ENCODE measurements around the gene IL1A.

The IL1A gene

DNA sequence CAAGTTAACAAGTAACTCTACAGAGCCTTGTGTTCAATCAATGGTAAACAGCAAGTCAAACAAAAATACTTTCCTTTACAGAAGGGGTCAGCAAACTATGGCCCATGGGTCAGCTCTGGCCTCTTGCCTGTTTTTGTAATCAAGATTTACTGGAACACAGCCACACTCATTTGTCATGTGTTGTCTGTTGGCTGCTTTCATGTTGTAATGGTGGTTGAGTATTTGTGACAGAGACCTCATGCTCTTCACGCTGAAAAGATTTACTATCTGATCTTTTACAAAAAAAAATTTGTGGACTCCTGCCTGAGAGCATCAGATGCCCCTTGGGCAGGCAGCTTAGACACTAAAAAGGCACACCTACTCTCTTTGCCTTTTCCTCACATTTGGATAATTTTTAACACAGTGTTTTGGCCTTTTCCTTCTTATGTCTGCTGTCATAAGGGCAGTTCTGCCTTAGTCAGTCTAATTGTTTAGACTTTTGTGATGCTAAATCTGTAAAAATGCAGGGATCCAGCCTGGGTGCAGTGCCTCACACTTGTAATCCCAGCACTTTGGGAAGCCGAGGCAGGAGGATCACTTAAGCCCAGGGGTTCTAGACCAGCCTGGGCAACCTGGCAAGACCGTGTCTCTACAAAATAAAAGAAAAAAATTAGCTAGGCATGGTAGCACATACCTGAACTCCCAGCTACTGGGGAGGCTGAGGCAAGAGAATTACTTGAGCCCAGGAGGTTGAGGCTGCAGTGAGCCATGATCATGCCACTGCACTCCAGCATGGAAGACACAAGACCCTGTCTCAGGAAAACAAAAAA lies 34.0 kb upstream of the IL1A start:
- no peak overlapping the region for H3K4me3 ChIP-seq (ENCODE audit: low read length in 2 of 2)
- H3K9ac ChIP-seq (ENCODE audit: low read length in 2 of 2): no peak overlapping the region
- peaks cover 2% of the 10 kb centered on the region for H3K4me1 ChIP-seq (ENCODE audit: control insufficient read depth, insufficient read depth, low read length)
- no peak overlapping the region for H3K27ac ChIP-seq (ENCODE audit: low read length)
- H3K9me3 ChIP-seq (ENCODE audit: control insufficient read depth in 2 of 2, low read length in 2 of 2): no peaks in the 10 kb centered on the region
- no peaks in the 10 kb centered on the region for H3K36me3 ChIP-seq (ENCODE audit: control insufficient read depth in 2 of 2, insufficient read depth in 2 of 2, low read length in 2 of 2)
- no peaks in the 10 kb centered on the region for H3K27me3 ChIP-seq (ENCODE audit: control insufficient read depth in 1 of 2, insufficient read depth in 2 of 2, low read length in 2 of 2)

- Histone ChIP-seq H3K36me3 (ENCODE audit: control insufficient read depth in 2 of 2, insufficient read depth in 2 of 2, low read length in 2 of 2) (no peaks in the 10 kb centered on the region), H3K4me3 (ENCODE audit: low read length in 2 of 2) (no peak overlapping the region), H3K4me1 (ENCODE audit: control insufficient read depth, insufficient read depth, low read length) (peaks cover 2% of the 10 kb centered on the region), H3K9me3 (ENCODE audit: control insufficient read depth in 2 of 2, low read length in 2 of 2) (no peaks in the 10 kb centered on the region), H3K27me3 (ENCODE audit: control insufficient read depth in 1 of 2, insufficient read depth in 2 of 2, low read length in 2 of 2) (no peaks in the 10 kb centered on the region), H3K9ac (ENCODE audit: low read length in 2 of 2) (no peak overlapping the region), H3K27ac (ENCODE audit: low read length) (no peak overlapping the region)
Observed at GRCh38 chr2:112817082-112817689, 32.9 kb upstream of the IL1A start.

GRCh38 chr2:112814278-112814677 lies 30.0 kb upstream of the IL1A start:
- no peak overlapping the region for H3K27ac ChIP-seq (ENCODE audit: low read length)
- H3K4me1 ChIP-seq (ENCODE audit: control insufficient read depth, insufficient read depth, low read length): peaks cover 11% of the 10 kb centered on the region
- H3K27me3 ChIP-seq (ENCODE audit: control insufficient read depth in 1 of 2, insufficient read depth in 2 of 2, low read length in 2 of 2): no peaks in the 10 kb centered on the region
- no peaks in the 10 kb centered on the region for H3K9me3 ChIP-seq (ENCODE audit: control insufficient read depth in 2 of 2, low read length in 2 of 2)
- no peaks in the 10 kb centered on the region for H3K36me3 ChIP-seq (ENCODE audit: control insufficient read depth in 2 of 2, insufficient read depth in 2 of 2, low read length in 2 of 2)
- no peak overlapping the region for H3K9ac ChIP-seq (ENCODE audit: low read length in 2 of 2)
- no peak overlapping the region for H3K4me3 ChIP-seq (ENCODE audit: low read length in 2 of 2)

DNA sequence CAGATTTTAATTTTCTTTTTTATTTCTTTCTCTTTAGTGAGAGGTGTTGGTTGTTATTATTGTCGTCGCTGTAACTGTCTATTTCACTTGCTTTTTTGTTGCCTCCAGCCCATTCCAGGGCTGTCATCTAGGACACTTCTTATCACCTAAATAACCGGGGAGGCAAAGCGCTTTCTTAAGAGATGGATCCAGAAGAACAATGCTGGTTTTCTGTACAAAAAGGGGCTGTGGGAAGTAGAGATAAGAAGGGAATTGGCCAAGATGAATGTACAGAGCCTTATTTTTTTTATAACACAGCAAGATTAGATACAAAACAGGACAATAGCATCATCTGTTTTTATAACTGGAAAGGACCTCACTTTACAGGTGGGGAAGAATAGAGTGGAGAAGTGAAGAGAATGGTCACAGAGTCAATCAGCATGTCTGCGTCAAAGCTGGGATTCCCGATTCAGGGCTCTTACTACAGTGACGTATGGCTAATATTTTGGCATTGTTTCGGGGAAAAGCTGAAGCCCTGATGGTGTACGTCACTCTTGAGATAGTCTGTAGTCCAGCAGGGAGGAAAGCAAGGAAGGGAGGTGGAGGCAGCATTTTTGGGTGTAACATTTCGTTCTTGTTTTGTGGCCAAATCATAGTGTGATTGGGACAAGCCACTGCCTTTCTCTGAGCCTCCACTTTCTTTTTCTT lies 29.1 kb upstream of the IL1A start:
- H3K36me3 ChIP-seq (ENCODE audit: control insufficient read depth in 2 of 2, insufficient read depth in 2 of 2, low read length in 2 of 2): no peaks in the 10 kb centered on the region
- H3K4me3 ChIP-seq (ENCODE audit: low read length in 2 of 2): no peak overlapping the region
- H3K27me3 ChIP-seq (ENCODE audit: control insufficient read depth in 1 of 2, insufficient read depth in 2 of 2, low read length in 2 of 2): no peaks in the 10 kb centered on the region
- H3K27ac ChIP-seq (ENCODE audit: low read length): no peak overlapping the region
- H3K9ac ChIP-seq (ENCODE audit: low read length in 2 of 2): no peak overlapping the region
- H3K4me1 ChIP-seq (ENCODE audit: control insufficient read depth, insufficient read depth, low read length): peaks cover 11% of the 10 kb centered on the region
- H3K9me3 ChIP-seq (ENCODE audit: control insufficient read depth in 2 of 2, low read length in 2 of 2): no peaks in the 10 kb centered on the region

DNA sequence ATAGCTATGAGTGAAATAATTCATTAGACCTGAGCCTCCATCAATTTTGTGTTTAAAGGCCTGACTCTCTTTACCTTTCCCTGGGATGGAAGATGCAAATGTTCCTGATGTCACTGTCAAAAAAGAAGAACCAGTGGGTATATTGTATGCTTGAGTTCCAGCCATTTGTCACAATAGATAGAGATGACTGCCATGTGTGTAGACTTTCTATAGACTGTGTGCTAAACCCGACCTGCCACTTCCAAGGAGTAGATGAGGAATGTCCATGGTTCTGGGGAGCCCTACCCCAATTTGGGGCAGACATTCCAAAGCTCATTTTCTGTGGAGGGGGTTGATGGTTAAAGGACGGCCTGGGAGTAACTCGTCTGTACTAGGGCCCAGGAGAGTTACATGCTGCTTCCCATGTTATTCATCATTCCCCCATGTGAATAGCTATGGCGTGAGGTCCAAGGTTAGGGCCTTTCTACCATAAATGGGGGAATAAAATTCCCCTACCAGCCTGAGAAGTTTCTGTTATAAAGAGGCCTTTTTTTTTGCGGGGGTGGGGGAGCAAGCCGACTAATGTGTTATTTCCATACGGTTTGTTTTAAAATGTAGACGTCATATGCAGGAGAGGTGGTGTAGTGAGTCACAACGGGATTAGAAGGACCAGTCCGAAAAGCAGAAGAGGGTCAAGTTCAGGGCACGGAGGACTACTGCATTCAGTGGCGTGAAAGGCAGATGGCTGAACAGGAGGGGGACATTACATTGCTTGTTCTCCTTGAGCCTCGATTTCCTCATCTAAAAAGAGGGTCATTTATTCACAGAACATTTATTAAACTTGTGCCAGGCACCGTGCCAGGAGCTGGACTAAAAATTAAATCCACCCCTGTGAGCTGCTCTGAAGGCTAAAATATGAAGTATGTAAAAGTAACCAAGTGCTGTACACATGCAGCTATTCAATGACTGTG lies 28.3 kb upstream of the IL1A start:
- Histone ChIP-seq H3K27me3 (ENCODE audit: control insufficient read depth in 1 of 2, insufficient read depth in 2 of 2, low read length in 2 of 2) (no peaks in the 10 kb centered on the region), H3K9me3 (ENCODE audit: control insufficient read depth in 2 of 2, low read length in 2 of 2) (no peaks in the 10 kb centered on the region), H3K36me3 (ENCODE audit: control insufficient read depth in 2 of 2, insufficient read depth in 2 of 2, low read length in 2 of 2) (no peaks in the 10 kb centered on the region), H3K4me3 (ENCODE audit: low read length in 2 of 2) (no peak overlapping the region), H3K4me1 (ENCODE audit: control insufficient read depth, insufficient read depth, low read length) (peaks cover 11% of the 10 kb centered on the region), H3K27ac (ENCODE audit: low read length) (no peak overlapping the region), H3K9ac (ENCODE audit: low read length in 2 of 2) (no peak overlapping the region)

- Histone ChIP-seq H3K9ac (ENCODE audit: low read length in 2 of 2) (no peak overlapping the region), H3K4me1 (ENCODE audit: control insufficient read depth, insufficient read depth, low read length) (peaks cover 11% of the 10 kb centered on the region), H3K9me3 (ENCODE audit: control insufficient read depth in 2 of 2, low read length in 2 of 2) (no peaks in the 10 kb centered on the region), H3K27me3 (ENCODE audit: control insufficient read depth in 1 of 2, insufficient read depth in 2 of 2, low read length in 2 of 2) (no peaks in the 10 kb centered on the region), H3K27ac (ENCODE audit: low read length) (no peak overlapping the region), H3K36me3 (ENCODE audit: control insufficient read depth in 2 of 2, insufficient read depth in 2 of 2, low read length in 2 of 2) (no peaks in the 10 kb centered on the region), H3K4me3 (ENCODE audit: low read length in 2 of 2) (no peak overlapping the region)
Observed at GRCh38 chr2:112811841-112812306, 27.6 kb upstream of the IL1A start.

DNA sequence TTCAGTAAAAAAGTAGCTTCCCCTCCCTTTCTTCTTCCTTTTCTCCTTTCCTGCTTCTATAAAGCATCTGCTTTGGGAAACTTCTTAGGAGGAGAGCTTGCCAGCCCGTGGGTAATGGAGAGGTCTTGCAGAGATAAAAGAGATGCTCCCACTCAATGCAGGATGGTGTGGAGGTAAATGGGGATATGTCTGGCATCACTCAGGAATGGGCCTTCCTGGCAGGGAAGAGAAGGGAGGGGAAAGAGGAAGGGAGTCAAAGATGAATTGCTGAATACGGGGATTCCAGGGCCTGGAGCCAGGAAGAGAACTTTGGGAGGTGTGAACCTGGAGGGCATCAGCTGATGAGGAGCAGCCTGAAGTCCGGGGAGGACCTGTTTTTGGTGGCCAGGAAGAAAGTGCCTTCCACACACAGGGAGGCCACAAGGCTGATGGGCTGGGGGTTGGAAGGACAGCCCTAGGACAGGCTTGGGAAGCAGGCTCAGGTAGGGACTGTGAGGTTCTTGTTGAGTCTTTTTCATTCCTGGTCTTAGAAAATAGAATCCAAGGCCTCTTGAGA lies 27.1 kb upstream of the IL1A start:
- Histone ChIP-seq H3K36me3 (ENCODE audit: control insufficient read depth in 2 of 2, insufficient read depth in 2 of 2, low read length in 2 of 2) (no peaks in the 10 kb centered on the region), H3K9me3 (ENCODE audit: control insufficient read depth in 2 of 2, low read length in 2 of 2) (no peaks in the 10 kb centered on the region), H3K27ac (ENCODE audit: low read length) (no peak overlapping the region), H3K4me3 (ENCODE audit: low read length in 2 of 2) (no peak overlapping the region), H3K9ac (ENCODE audit: low read length in 2 of 2) (no peak overlapping the region), H3K4me1 (ENCODE audit: control insufficient read depth, insufficient read depth, low read length) (peaks cover 11% of the 10 kb centered on the region), H3K27me3 (ENCODE audit: control insufficient read depth in 1 of 2, insufficient read depth in 2 of 2, low read length in 2 of 2) (no peaks in the 10 kb centered on the region)

- H3K4me3 ChIP-seq (ENCODE audit: low read length in 2 of 2): no peak overlapping the region
- H3K9ac ChIP-seq (ENCODE audit: low read length in 2 of 2): no peak overlapping the region
- no peaks in the 10 kb centered on the region for H3K36me3 ChIP-seq (ENCODE audit: control insufficient read depth in 2 of 2, insufficient read depth in 2 of 2, low read length in 2 of 2)
- no peaks in the 10 kb centered on the region for H3K9me3 ChIP-seq (ENCODE audit: control insufficient read depth in 2 of 2, low read length in 2 of 2)
- H3K4me1 ChIP-seq (ENCODE audit: control insufficient read depth, insufficient read depth, low read length): peaks cover 11% of the 10 kb centered on the region
- no peaks in the 10 kb centered on the region for H3K27me3 ChIP-seq (ENCODE audit: control insufficient read depth in 1 of 2, insufficient read depth in 2 of 2, low read length in 2 of 2)
- no peak overlapping the region for H3K27ac ChIP-seq (ENCODE audit: low read length)
Observed at GRCh38 chr2:112809112-112809511, 24.8 kb upstream of the IL1A start.

- H3K9me3 ChIP-seq (ENCODE audit: control insufficient read depth in 2 of 2, low read length in 2 of 2): no peaks in the 10 kb centered on the region
- H3K9ac ChIP-seq (ENCODE audit: low read length in 2 of 2): no peak overlapping the region
- H3K27ac ChIP-seq (ENCODE audit: low read length): no peak overlapping the region
- no peaks in the 10 kb centered on the region for H3K27me3 ChIP-seq (ENCODE audit: control insufficient read depth in 1 of 2, insufficient read depth in 2 of 2, low read length in 2 of 2)
- H3K4me1 ChIP-seq (ENCODE audit: control insufficient read depth, insufficient read depth, low read length): peaks cover 9% of the 10 kb centered on the region
- no peaks in the 10 kb centered on the region for H3K36me3 ChIP-seq (ENCODE audit: control insufficient read depth in 2 of 2, insufficient read depth in 2 of 2, low read length in 2 of 2)
- H3K4me3 ChIP-seq (ENCODE audit: low read length in 2 of 2): no peak overlapping the region
Observed at GRCh38 chr2:112807233-112807807, 23.0 kb upstream of the IL1A start.

GRCh38 chr2:112805542-112805941 lies 21.2 kb upstream of the IL1A start:
- Histone ChIP-seq H3K4me3 (ENCODE audit: low read length in 2 of 2) (no peak overlapping the region), H3K9me3 (ENCODE audit: control insufficient read depth in 2 of 2, low read length in 2 of 2) (no peaks in the 10 kb centered on the region), H3K27me3 (ENCODE audit: control insufficient read depth in 1 of 2, insufficient read depth in 2 of 2, low read length in 2 of 2) (no peaks in the 10 kb centered on the region), H3K9ac (ENCODE audit: low read length in 2 of 2) (no peak overlapping the region), H3K36me3 (ENCODE audit: control insufficient read depth in 2 of 2, insufficient read depth in 2 of 2, low read length in 2 of 2) (no peaks in the 10 kb centered on the region), H3K27ac (ENCODE audit: low read length) (no peak overlapping the region), H3K4me1 (ENCODE audit: control insufficient read depth, insufficient read depth, low read length) (no peaks in the 10 kb centered on the region)
